Keratinocyte (primary cell): ENCODE measurements around the gene CHGA. TPM values are rescaled to one million over a fixed set of nuclear protein-coding genes. Genes with fewer than 3 reads are reported as not detected.

Experiments used
- DNase-seq: peaks from one replicate; pipeline ENCODE4 v3.0.0-alpha.2; 2011; ENCODE audit warnings: low read depth, missing footprints, low spot score
- FAIRE-seq: peaks from 2 replicates; lab custom pipeline; 2011; peaks lifted over from hg19 to GRCh38; lab: Jason Lieb, UNC
- H2AFZ ChIP-seq: 2 replicates; pipeline ENCODE4 v1.6.0; 2012; ENCODE audit warnings: low read length, control low read depth, inconsistent platforms; ENCODE audit not compliant: control insufficient read depth
- H3K27ac ChIP-seq: 2 replicates; pipeline ENCODE4 v1.5.1; 2011; ENCODE audit warnings: low read length; ENCODE audit not compliant: control insufficient read depth, insufficient read depth
- H3K27me3 ChIP-seq: 3 replicates; pipeline ENCODE4 v1.6.0; 2011; ENCODE audit warnings: low read length; ENCODE audit not compliant: control insufficient read depth, insufficient read depth; ENCODE audit errors: extremely low read depth
- H3K36me3 ChIP-seq, 2 experiments: 2 replicates in 1 of 2; 3 replicates in 1 of 2; pipeline ENCODE4 v1.5.1; 2011; ENCODE audit warnings: low read length in 2 of 2, mild to moderate bottlenecking in 1 of 2; ENCODE audit not compliant: control insufficient read depth in 2 of 2, insufficient read depth in 2 of 2; ENCODE audit errors: extremely low read depth in 1 of 2
- H3K4me1 ChIP-seq: 3 replicates; pipeline ENCODE4 v1.5.1; 2011; ENCODE audit warnings: low read length; ENCODE audit not compliant: control insufficient read depth, insufficient read depth; ENCODE audit errors: extremely low read depth
- H3K4me2 ChIP-seq: 3 replicates; pipeline ENCODE4 v1.6.0; 2011; ENCODE audit warnings: low read depth, low read length; ENCODE audit not compliant: control insufficient read depth, insufficient read depth; ENCODE audit errors: extremely low read depth
- H3K4me3 ChIP-seq, 3 experiments: fragments of 200-600 bp in 1 of 3; sonication (generic) in 1 of 3; 2 replicates in 2 of 3; 3 replicates in 1 of 3; pipeline ENCODE4 v1.5.1; 2011 to 2016; ENCODE audit warnings: low read length in 3 of 3, mild to moderate bottlenecking in 3 of 3, control low read depth in 2 of 3, inconsistent platforms in 1 of 3, low read depth in 1 of 3, mixed read lengths in 1 of 3, mixed run types in 1 of 3, moderate library complexity in 1 of 3; ENCODE audit not compliant: control insufficient read depth in 2 of 3, insufficient read depth in 2 of 3; ENCODE audit errors: extremely low read depth in 1 of 3
- H3K79me2 ChIP-seq: 2 replicates; pipeline ENCODE4 v1.6.0; 2012; ENCODE audit warnings: low read length; ENCODE audit not compliant: control insufficient read depth, insufficient read depth
- H3K9ac ChIP-seq: 3 replicates; pipeline ENCODE4 v1.6.0; 2011; ENCODE audit warnings: low read length; ENCODE audit not compliant: control insufficient read depth, insufficient read depth; ENCODE audit errors: extremely low read depth
- H3K9me1 ChIP-seq: 3 replicates; pipeline ENCODE4 v1.6.0; 2011; ENCODE audit warnings: low read length; ENCODE audit not compliant: control insufficient read depth, insufficient read depth; ENCODE audit errors: extremely low read depth
- H3K9me3 ChIP-seq: 2 replicates; pipeline ENCODE4 v1.5.1; 2012; ENCODE audit warnings: low read depth, low read length; ENCODE audit not compliant: control insufficient read depth
- H4K20me1 ChIP-seq: 3 replicates; pipeline ENCODE4 v1.6.0; 2011; ENCODE audit warnings: low read length; ENCODE audit not compliant: control insufficient read depth, insufficient read depth; ENCODE audit errors: extremely low read depth
- CTCF ChIP-seq, 3 experiments: IDR thresholded peaks in 1 of 3; conservative IDR thresholded peaks in 1 of 3; optimal IDR thresholded peaks in 1 of 3; 2 replicates in 2 of 3; 3 replicates in 1 of 3; pipeline versions ENCODE3 to v1.5.1; 2011; ENCODE audit warnings: low read length in 3 of 3, mild to moderate bottlenecking in 3 of 3, moderate library complexity in 2 of 3, control low read depth in 1 of 3, inconsistent platforms in 1 of 3; ENCODE audit not compliant: insufficient read depth in 2 of 3; ENCODE audit errors: extremely low read depth in 1 of 3
- EZH2 ChIP-seq: IDR thresholded peaks from one replicate; pipeline ENCODE4 v1.6.1; 2012; ENCODE audit warnings: inconsistent platforms, mild to moderate bottlenecking, low read length, moderate library complexity
- dilution Hi-C: fragments of 300-500 bp; cut with MboI; formaldehyde crosslinking; loops from one replicate; pipeline ENCODE4 v1.7.0; 2020; ENCODE audit warnings: low sequenced_read_pairs; ENCODE audit not compliant: extremely low pct_ligation_motif_present
- polyA plus RNA-seq, 5 experiments: library from polyadenylated mRNA; depleted of rRNA in 3 of 5; stranded (reverse) in 3 of 5; stranded (forward) in 1 of 5; unstranded in 1 of 5; fragments of >200 nt; gene quantifications; 1 replicate in 1 of 5; 2 replicates in 3 of 5; 3 replicates in 1 of 5; pipeline versions ENCODE4 v1.2.1 to v1.2.3, GENCODE V29; 2011 to 2012; ENCODE audit warnings: missing spikeins in 2 of 5, low read depth in 1 of 5, low replicate concordance in 1 of 5

CHGA gene
- polyA plus RNA-seq, 1 donor (not counting 4 experiments of a cell fraction or from before 2014, with no cell fraction given) = 0.04 TPM

DNA sequence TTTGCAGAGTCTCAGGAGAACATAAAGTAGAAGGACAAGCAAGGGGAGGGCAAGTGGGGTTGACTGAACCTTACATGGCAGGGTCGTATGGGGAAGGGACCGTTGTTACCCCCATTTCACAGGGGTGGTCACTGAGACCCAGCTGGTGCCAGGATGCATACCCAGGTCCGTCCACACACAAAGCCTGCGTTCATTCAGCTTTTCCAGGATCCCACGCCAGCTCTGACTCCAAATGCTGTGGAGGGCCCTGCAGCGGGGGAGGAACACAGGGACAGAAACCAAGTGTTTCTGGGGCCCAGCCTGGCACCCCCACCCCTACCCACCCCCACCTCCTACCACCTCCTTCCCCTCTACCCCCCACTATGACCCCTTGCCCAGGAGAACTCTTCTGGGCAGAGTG is 16.5 kb upstream of the CHGA start:
- TF ChIP-seq EZH2 = no peak
- TF ChIP-seq CTCF (optimal IDR thresholded peaks at IDR 0.05 in 1 of 3, IDR thresholded peaks at IDR 0.05 in 1 of 3, conservative IDR thresholded peaks at IDR 0.05 in 1 of 3; ENCODE audit: extremely low read depth in 1 of 3, insufficient read depth in 2 of 3, low read length in 3 of 3) = no peak
- no peak overlapping the region for H3K4me3 ChIP-seq
- DNase-seq (no peak), FAIRE-seq (no peak)
- no peaks in the 10 kb centered on the region for H3K36me3 ChIP-seq
- dilution Hi-C loops = no loop called here
- no peak overlapping the region for H2AFZ ChIP-seq
- H3K9ac ChIP-seq = no peak overlapping the region
- H3K9me3 ChIP-seq = no peaks in the 10 kb centered on the region
- H3K4me2 ChIP-seq = no peak overlapping the region
- H4K20me1 ChIP-seq = no peaks in the 10 kb centered on the region
- no peaks in the 10 kb centered on the region for H3K4me1 ChIP-seq
- no peaks in the 10 kb centered on the region for H3K9me1 ChIP-seq
- H3K27ac ChIP-seq = no peak overlapping the region
- peaks cover 18% of the 10 kb centered on the region for H3K27me3 ChIP-seq
- no peaks in the 10 kb centered on the region for H3K79me2 ChIP-seq

GRCh38 chr14:92906823-92907222 is 16.1 kb upstream of the CHGA start:
- H3K27ac ChIP-seq = no peak overlapping the region
- FAIRE-seq = no peak

More at GRCh38 chr14:92906823-92907222, 16.1 kb upstream of the CHGA start:
- H3K79me2 ChIP-seq = no peaks in the 10 kb centered on the region
- no peak for TF ChIP-seq CTCF (optimal IDR thresholded peaks at IDR 0.05 in 1 of 3, IDR thresholded peaks at IDR 0.05 in 1 of 3, conservative IDR thresholded peaks at IDR 0.05 in 1 of 3; ENCODE audit: extremely low read depth in 1 of 3, insufficient read depth in 2 of 3, low read length in 3 of 3)
- no peak for TF ChIP-seq EZH2
- H4K20me1 ChIP-seq = no peaks in the 10 kb centered on the region
- no peak overlapping the region for H3K4me3 ChIP-seq
- no peaks in the 10 kb centered on the region for H3K36me3 ChIP-seq
- peaks cover 18% of the 10 kb centered on the region for H3K27me3 ChIP-seq
- no peaks in the 10 kb centered on the region for H3K9me3 ChIP-seq
- no peaks in the 10 kb centered on the region for H3K4me1 ChIP-seq
- dilution Hi-C loops = no loop called here
- H3K9ac ChIP-seq = no peak overlapping the region
- H3K4me2 ChIP-seq = no peak overlapping the region
- DNase-seq = no peak
- no peak overlapping the region for H2AFZ ChIP-seq
- no peaks in the 10 kb centered on the region for H3K9me1 ChIP-seq
